ENCODE results near the gene CBX8. TPM values are rescaled to one million over a fixed set of nuclear protein-coding genes. Genes with fewer than 3 reads are reported as not detected.

Gene CBX8
- total RNA-seq, 1 experiment from 2014 or later: 11.1 TPM

DNA sequence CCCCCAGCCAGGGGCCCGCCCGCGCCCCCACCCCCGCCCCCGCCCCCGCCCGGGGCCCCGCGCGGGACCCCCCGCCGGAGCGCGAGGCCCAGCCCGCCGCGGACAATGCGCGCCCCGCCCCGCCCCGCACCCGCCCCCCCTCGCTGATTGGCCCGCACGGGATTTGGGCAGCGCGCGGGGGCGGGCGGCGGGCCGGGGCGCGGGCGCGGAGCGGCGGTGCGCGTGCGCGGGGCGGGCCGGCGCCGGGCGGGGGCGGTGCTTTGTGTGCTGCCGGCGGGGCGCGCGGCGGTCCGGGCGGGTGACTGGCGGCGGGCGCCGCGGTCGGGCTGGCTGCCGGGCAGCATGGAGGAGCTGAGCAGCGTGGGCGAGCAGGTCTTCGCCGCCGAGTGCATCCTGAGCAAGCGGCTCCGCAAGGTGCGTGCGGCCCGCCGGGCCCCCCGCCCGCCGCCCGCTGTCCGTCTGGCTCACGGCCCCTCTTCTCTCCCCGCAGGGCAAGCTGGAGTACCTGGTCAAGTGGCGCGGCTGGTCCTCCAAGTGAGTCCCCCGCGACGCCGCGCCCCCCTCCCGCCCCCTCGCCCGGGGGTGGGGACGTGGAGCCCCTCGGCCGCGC is 18.9 kb downstream of the CBX8 start, which contains the start of gene CBX2:
TSS of gene CBX2 (plus strand) at position 255 of the 610 bp plus-strand sequence. CDS start at position 343, 88 bp downstream.
- Mint-ChIP-seq H3K27ac (ENCODE audit: unreplicated experiment) (peak within 1 kb of the TSS; percentile 66), H3K4me1 (ENCODE audit: low read depth, unreplicated experiment) (peaks cover 7% of the 10 kb centered on the region), H3K4me3 (ENCODE audit: low read depth, unreplicated experiment) (peak within 1 kb of the TSS; percentile 93), H3K27me3 (ENCODE audit: unreplicated experiment) (peaks cover 56% of the 10 kb centered on the region), H3K9me3 (ENCODE audit: low read depth, unreplicated experiment) (no peaks in the 10 kb centered on the region), H3K36me3 (ENCODE audit: insufficient read depth, unreplicated experiment) (peaks cover 17% of the 10 kb centered on the region)
- no TSS peak for BruUV-seq (replicated peaks)
- CTCF ChIA-PET: no interaction called here
- intact Hi-C loops (cut with micrococcal nuclease; ENCODE audit: unreplicated experiment): loop anchor here (5.0 kb wide), 1 partner anchor 36 kb away; no protein-coding TSS in a partner anchor
- peak; percentile 86 for DNase-seq
- TF ChIP-seq, protein P1, sequence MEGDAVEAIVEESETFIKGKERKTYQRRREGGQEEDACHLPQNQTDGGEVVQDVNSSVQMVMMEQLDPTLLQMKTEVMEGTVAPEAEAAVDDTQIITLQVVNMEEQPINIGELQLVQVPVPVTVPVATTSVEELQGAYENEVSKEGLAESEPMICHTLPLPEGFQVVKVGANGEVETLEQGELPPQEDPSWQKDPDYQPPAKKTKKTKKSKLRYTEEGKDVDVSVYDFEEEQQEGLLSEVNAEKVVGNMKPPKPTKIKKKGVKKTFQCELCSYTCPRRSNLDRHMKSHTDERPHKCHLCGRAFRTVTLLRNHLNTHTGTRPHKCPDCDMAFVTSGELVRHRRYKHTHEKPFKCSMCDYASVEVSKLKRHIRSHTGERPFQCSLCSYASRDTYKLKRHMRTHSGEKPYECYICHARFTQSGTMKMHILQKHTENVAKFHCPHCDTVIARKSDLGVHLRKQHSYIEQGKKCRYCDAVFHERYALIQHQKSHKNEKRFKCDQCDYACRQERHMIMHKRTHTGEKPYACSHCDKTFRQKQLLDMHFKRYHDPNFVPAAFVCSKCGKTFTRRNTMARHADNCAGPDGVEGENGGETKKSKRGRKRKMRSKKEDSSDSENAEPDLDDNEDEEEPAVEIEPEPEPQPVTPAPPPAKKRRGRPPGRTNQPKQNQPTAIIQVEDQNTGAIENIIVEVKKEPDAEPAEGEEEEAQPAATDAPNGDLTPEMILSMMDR (IDR thresholded peaks at IDR 0.05; ENCODE audit: unreplicated experiment): no peak

DNA sequence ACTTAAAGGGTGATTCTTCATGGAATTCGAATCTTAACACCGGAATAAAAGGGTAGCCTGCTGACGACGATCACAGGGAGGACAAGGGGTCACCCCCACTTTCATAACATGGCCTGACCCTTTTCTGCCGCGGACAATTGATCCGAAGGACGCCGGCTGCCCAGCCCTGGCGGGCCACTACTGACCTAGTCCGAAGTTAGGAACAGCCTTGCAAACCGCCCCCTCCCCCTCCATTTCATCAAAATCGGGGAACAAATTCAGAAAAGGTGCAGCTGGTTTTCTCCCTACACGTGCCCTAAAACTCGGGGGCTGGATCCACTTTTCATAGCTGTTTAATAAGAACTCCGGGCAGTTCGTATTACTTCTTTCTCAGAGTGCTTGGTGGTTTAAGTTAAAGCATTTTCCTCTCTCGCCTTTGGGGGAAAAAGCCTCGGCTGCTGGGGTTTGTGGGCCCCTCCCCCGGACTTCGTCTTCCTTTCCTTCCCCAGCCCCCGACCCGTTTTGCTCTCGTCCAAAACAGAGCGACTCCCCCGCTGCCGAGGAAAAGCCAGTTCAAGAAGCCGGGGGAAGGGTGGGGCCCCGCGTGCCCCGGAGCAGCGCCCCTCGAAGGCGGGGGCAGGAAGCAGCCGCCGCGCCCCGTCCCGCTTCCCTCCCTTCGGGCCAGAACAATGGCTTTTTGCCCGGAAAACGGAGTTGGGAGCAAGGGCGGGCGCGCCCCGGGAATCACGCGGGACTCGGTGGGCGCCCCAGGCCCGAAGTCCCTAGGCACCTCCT is 19.6 kb downstream of the CBX8 start:
- TF ChIP-seq, protein P1 (IDR thresholded peaks at IDR 0.05; ENCODE audit: unreplicated experiment): no peak
- Mint-ChIP-seq H3K36me3 (ENCODE audit: insufficient read depth, unreplicated experiment) (peaks cover 15% of the 10 kb centered on the region), H3K27ac (ENCODE audit: unreplicated experiment) (no peak overlapping the region), H3K4me3 (ENCODE audit: low read depth, unreplicated experiment) (peak overlapping the region; percentile 93), H3K27me3 (ENCODE audit: unreplicated experiment) (peaks cover 63% of the 10 kb centered on the region), H3K4me1 (ENCODE audit: low read depth, unreplicated experiment) (peaks cover 7% of the 10 kb centered on the region), H3K9me3 (ENCODE audit: low read depth, unreplicated experiment) (no peaks in the 10 kb centered on the region)
- BruUV-seq (replicated peaks): no TSS peak
- CTCF ChIA-PET: interaction anchor here (0.6 to 1.1 kb wide), 2 partner anchors 32 to 56 kb away, joined by 3 read pairs; no protein-coding TSS in a partner anchor
- intact Hi-C loops (cut with micrococcal nuclease; ENCODE audit: unreplicated experiment): loop anchor here (5.0 kb wide), 1 partner anchor 35 kb away; no protein-coding TSS in a partner anchor
- peak; percentile 48 for DNase-seq

DNA sequence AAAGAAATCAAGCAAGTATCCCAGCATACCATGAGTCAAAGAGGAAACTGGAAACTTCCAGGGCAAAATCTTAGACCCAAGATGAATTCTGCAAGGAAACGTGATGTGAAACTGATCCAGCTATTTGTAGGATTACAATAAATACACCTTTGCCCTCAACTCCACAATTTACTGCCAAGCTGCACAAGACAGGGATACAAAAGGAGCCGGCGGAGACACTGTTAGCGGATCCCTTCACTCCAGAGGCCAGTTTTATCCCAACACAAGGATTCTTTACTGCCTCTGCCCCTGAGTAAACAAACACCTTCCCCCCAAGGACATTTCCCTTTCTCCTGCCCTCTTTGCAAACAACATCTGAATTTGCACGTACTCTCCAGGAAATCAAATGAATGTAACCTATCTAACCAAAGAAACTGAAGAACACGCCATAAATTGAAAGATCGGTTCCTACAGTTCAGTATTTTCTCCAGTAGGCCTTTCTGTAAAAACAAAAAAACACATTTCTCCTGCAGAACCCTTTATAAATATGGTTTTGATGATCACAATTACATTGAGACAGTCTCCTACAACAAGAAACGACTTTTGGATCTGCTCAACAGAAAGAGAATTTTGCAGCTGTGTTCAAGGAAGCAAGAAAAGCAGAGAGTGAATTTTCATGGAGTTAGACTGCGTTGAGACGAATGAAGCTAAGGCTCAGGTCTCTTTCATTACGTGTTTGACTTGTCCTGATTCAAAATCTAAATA is 20.3 kb downstream of the CBX8 start:
- peak overlapping the region; percentile 93 for H3K4me3 Mint-ChIP-seq (ENCODE audit: low read depth, unreplicated experiment)
- H3K4me1 Mint-ChIP-seq (ENCODE audit: low read depth, unreplicated experiment): peaks cover 7% of the 10 kb centered on the region
- no peak for DNase-seq
- TF ChIP-seq, protein P1 (IDR thresholded peaks at IDR 0.05; ENCODE audit: unreplicated experiment): no peak
- intact Hi-C loops (cut with micrococcal nuclease; ENCODE audit: unreplicated experiment): loop anchor here (5.0 kb wide), 1 partner anchor 34 kb away; no protein-coding TSS in a partner anchor
- H3K27ac Mint-ChIP-seq (ENCODE audit: unreplicated experiment): no peak overlapping the region
- peaks cover 71% of the 10 kb centered on the region for H3K27me3 Mint-ChIP-seq (ENCODE audit: unreplicated experiment)
- no peaks in the 10 kb centered on the region for H3K9me3 Mint-ChIP-seq (ENCODE audit: low read depth, unreplicated experiment)
- CTCF ChIA-PET: interaction anchor here (0.6 to 1.1 kb wide), 2 partner anchors 32 to 56 kb away, joined by 3 read pairs; no protein-coding TSS in a partner anchor
- H3K36me3 Mint-ChIP-seq (ENCODE audit: insufficient read depth, unreplicated experiment): peaks cover 8% of the 10 kb centered on the region
- no TSS peak for BruUV-seq (replicated peaks)

DNA sequence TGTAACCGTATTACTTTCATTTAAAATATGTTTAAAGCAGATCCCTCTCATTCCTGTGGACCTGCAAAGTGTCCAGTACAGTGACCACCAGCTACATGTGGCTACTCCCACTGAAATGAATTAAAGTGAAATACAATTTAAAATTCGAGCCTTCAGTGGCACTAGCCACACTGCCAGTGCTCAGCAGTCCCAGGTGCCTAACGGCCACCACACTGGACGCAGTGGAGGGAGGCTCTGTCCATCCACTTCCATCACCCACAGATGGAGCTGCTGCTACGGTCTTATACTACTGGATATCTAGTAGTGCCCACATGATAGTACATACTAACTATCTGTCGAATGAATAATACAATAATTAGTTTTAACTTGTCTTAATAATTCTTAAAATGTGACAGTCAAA is 21.2 kb downstream of the CBX8 start:
- no peak for DNase-seq
- peaks cover 7% of the 10 kb centered on the region for H3K4me1 Mint-ChIP-seq (ENCODE audit: low read depth, unreplicated experiment)
- TF ChIP-seq, protein P1 (IDR thresholded peaks at IDR 0.05; ENCODE audit: unreplicated experiment): no peak
- H3K27ac Mint-ChIP-seq (ENCODE audit: unreplicated experiment): no peak overlapping the region
- peaks cover 8% of the 10 kb centered on the region for H3K36me3 Mint-ChIP-seq (ENCODE audit: insufficient read depth, unreplicated experiment)
- no peak overlapping the region for H3K4me3 Mint-ChIP-seq (ENCODE audit: low read depth, unreplicated experiment)
- peaks cover 74% of the 10 kb centered on the region for H3K27me3 Mint-ChIP-seq (ENCODE audit: unreplicated experiment)
- intact Hi-C loops (cut with micrococcal nuclease; ENCODE audit: unreplicated experiment): loop anchor here (5.0 kb wide), 1 partner anchor 33 kb away; no protein-coding TSS in a partner anchor
- BruUV-seq (replicated peaks): no TSS peak
- no peaks in the 10 kb centered on the region for H3K9me3 Mint-ChIP-seq (ENCODE audit: low read depth, unreplicated experiment)
- CTCF ChIA-PET: no interaction called here
